HepG2 (cell line): ENCODE results near the gene IMPACT. TPM values are rescaled to one million over a fixed set of nuclear protein-coding genes. Genes with fewer than 3 reads are reported as not detected.

Experiments
- ATAC-seq: fragments of 200-7000 bp; cut with Tn5 transposase; 3 replicates; pipeline ENCODE4 v1.9.1; 2020; ENCODE audit warnings: mild to moderate bottlenecking, moderate library complexity
- BruUV-seq: library from RNA; stranded (reverse); fragments of 400-500 nt; replicated peaks from 2 replicates; lab custom pipeline; 2021; lab: Mats Ljungman, UMichigan
- CTCF ChIA-PET: fragments of 300-600 bp; formaldehyde crosslinking; extraction: SDS; loops from one replicate; lab custom pipeline; 2021; ENCODE audit warnings: low total read pairs, inconsistent platforms, low intra/inter-chr PET ratio; lab: Yijun Ruan, JAX
- POLR2A ChIA-PET: fragments of 350-600 bp; sonication (Branson Sonifier 250); formaldehyde crosslinking; loops from one replicate; lab custom pipeline; 2020; ENCODE audit warnings: antibody characterized with exemption, inconsistent platforms; lab: Yijun Ruan, JAX
- DNase-seq: peaks from one replicate; pipeline ENCODE4 v3.0.0-alpha.2; 2015; ENCODE audit warnings: low spot score
- FAIRE-seq: peaks from 3 replicates; lab custom pipeline; 2011; peaks lifted over from hg19 to GRCh38; lab: Jason Lieb, UNC
- H2AFZ ChIP-seq: one replicate; pipeline ENCODE4 v1.6.1; 2011; ENCODE audit warnings: low read length, inconsistent platforms
- H3K27ac ChIP-seq: fragments of 300-600 bp; 3 replicates; pipeline ENCODE4 v1.8.0; 2011; ENCODE audit warnings: mixed run types, mild to moderate bottlenecking, mixed read lengths, low read length, inconsistent platforms; ENCODE audit not compliant: insufficient read depth; ENCODE audit errors: extremely low read length
- H3K27me3 ChIP-seq, 2 experiments: fragments of 200-600 bp in 1 of 2; 2 replicates in 1 of 2; 3 replicates in 1 of 2; pipeline versions ENCODE4 v1.6.0 to v1.8.0; 2011; ENCODE audit warnings: low read length in 2 of 2, mild to moderate bottlenecking in 2 of 2, moderate library complexity in 2 of 2, inconsistent platforms in 1 of 2; ENCODE audit not compliant: insufficient read depth in 2 of 2, control insufficient read depth in 1 of 2
- H3K36me3 ChIP-seq, 2 experiments: fragments of 200-600 bp in 1 of 2; replicated peaks in 1 of 2; 2 replicates in 1 of 2; 3 replicates in 1 of 2; pipeline versions ENCODE4 v1.5.1 to v1.8.0; 2011; ENCODE audit warnings: low read length in 2 of 2, inconsistent platforms in 1 of 2; ENCODE audit not compliant: insufficient read depth in 2 of 2, control insufficient read depth in 1 of 2
- H3K4me1 ChIP-seq: 2 replicates; pipeline ENCODE4 v1.5.1; 2012; ENCODE audit warnings: low read length, inconsistent platforms; ENCODE audit not compliant: insufficient read depth
- H3K4me2 ChIP-seq: 2 replicates; pipeline ENCODE4 v1.6.0; 2011; ENCODE audit warnings: low read depth, low read length, inconsistent platforms
- H3K4me3 ChIP-seq, 3 experiments: fragments of 200-600 bp in 1 of 3; sonication (generic), shearing (Covaris generic) in 1 of 3; replicated peaks in 1 of 3; 2 replicates each; pipeline ENCODE4 v1.5.1; 2011 to 2016; ENCODE audit warnings: low read length in 3 of 3, inconsistent platforms in 2 of 3, low read depth in 2 of 3, mild to moderate bottlenecking in 2 of 3, control low read depth in 1 of 3, mixed read lengths in 1 of 3; ENCODE audit not compliant: insufficient read depth in 1 of 3
- H3K79me2 ChIP-seq: one replicate; pipeline ENCODE4 v1.6.1; 2011; ENCODE audit warnings: low read length, inconsistent platforms; ENCODE audit not compliant: insufficient read depth
- H3K9ac ChIP-seq: 2 replicates; pipeline ENCODE4 v1.6.0; 2011; ENCODE audit warnings: mild to moderate bottlenecking, low read depth, low read length, inconsistent platforms; ENCODE audit not compliant: insufficient read depth
- H3K9me3 ChIP-seq: 2 replicates; pipeline ENCODE4 v1.5.1; 2012; ENCODE audit warnings: mild to moderate bottlenecking, low read length
- H4K20me1 ChIP-seq: 2 replicates; pipeline ENCODE4 v1.6.0; 2011; ENCODE audit warnings: inconsistent platforms, mild to moderate bottlenecking, low read length, moderate library complexity; ENCODE audit not compliant: insufficient read depth
- KDM5B ChIP-seq: sonication (generic); formaldehyde crosslinking; IDR thresholded peaks from 2 replicates; pipeline ENCODE4 v1.4.0; 2020; ENCODE audit warnings: missing genetic modification reagents, mild to moderate bottlenecking, borderline replicate concordance
- KLF9 ChIP-seq: IDR thresholded peaks from 2 replicates; pipeline ENCODE4 v1.6.1; 2016; ENCODE audit warnings: low read depth
- NAIF1 ChIP-seq: sonication (generic); formaldehyde crosslinking; IDR thresholded peaks from 2 replicates; pipeline ENCODE4 v1.5.0; 2020; ENCODE audit warnings: mild to moderate bottlenecking, missing genetic modification reagents, borderline replicate concordance
- PAX8 ChIP-seq: sonication (generic); formaldehyde crosslinking; IDR thresholded peaks from 2 replicates; pipeline ENCODE4 v1.8.0; 2022; ENCODE audit warnings: mild to moderate bottlenecking, missing genetic modification reagents, borderline replicate concordance
- TRIM24 ChIP-seq: sonication (generic); formaldehyde crosslinking; IDR thresholded peaks from 2 replicates; pipeline ENCODE4 v1.8.0; 2022; ENCODE audit warnings: mild to moderate bottlenecking, missing genetic modification reagents
- ZBTB8A ChIP-seq: sonication (generic); formaldehyde crosslinking; IDR thresholded peaks from 2 replicates; pipeline ENCODE4 v1.4.0; 2020; ENCODE audit warnings: mild to moderate bottlenecking, low read depth, missing genetic modification reagents, borderline replicate concordance
- ZNF207 ChIP-seq: fragments of 450-650 bp; IDR thresholded peaks from 2 replicates; pipeline ENCODE4 v1.6.1; 2016; ENCODE audit warnings: antibody characterized with exemption, borderline replicate concordance
- ZNF260 ChIP-seq: sonication (generic); formaldehyde crosslinking; IDR thresholded peaks from 2 replicates; pipeline ENCODE4 v1.4.0; 2020; ENCODE audit warnings: missing genetic modification reagents, low read depth, mild to moderate bottlenecking, borderline replicate concordance
- ZNF276 ChIP-seq: sonication (generic); formaldehyde crosslinking; IDR thresholded peaks from 2 replicates; pipeline ENCODE4 v1.4.0; 2020; ENCODE audit warnings: mild to moderate bottlenecking, low read depth, missing genetic modification reagents
- ZNF33B ChIP-seq: sonication (generic); formaldehyde crosslinking; IDR thresholded peaks from 2 replicates; pipeline ENCODE4 v1.5.1; 2020; ENCODE audit warnings: mild to moderate bottlenecking, missing genetic modification reagents
- ZNF614 ChIP-seq: IDR thresholded peaks from 2 replicates; pipeline ENCODE4 v1.6.1; 2018; ENCODE audit warnings: missing biosample characterization, missing genetic modification reagents, inconsistent platforms, borderline replicate concordance
- ZNF619 ChIP-seq: sonication (generic); formaldehyde crosslinking; IDR thresholded peaks from 2 replicates; pipeline ENCODE4 v1.4.0; 2020; ENCODE audit warnings: mild to moderate bottlenecking, missing genetic modification reagents
- ZNF784 ChIP-seq: sonication (generic); formaldehyde crosslinking; IDR thresholded peaks from 2 replicates; pipeline ENCODE4 v1.5.1; 2020; ENCODE audit warnings: missing genetic modification reagents, mild to moderate bottlenecking, borderline replicate concordance
- WGBS: methylation state at CpG from one replicate; pipeline ENCODE4 v1.1.6; 2017; ENCODE audit warnings: low lambda C conversion rate; 5-methylcytosine and 5-hydroxymethylcytosine counted together
- in situ Hi-C: cut with HindIII; loops from 2 replicates; pipeline ENCODE4 v1.10.0; 2017; ENCODE audit warnings: low pct_unique_long_range_greater_than_20kb; ENCODE audit not compliant: extremely low pct_ligation_motif_present
- intact Hi-C: fragments of 100-400 bp; cut with micrococcal nuclease; formaldehyde crosslinking; loops from one replicate; pipeline ENCODE4 v1.10.0; 2022; ENCODE audit not compliant: unreplicated experiment
- polyA plus RNA-seq, 8 experiments: library from polyadenylated mRNA; depleted of rRNA in 3 of 8; stranded (reverse) in 7 of 8; unstranded in 1 of 8; fragments of >200 nt; fragmentation: Illumina TruSeq in 4 of 8; extraction: Trizol in 4 of 8; gene quantifications; 2 replicates each; pipeline versions ENCODE4 v1.2.1 to v1.2.3, GENCODE V29; 2011 to 2016; ENCODE audit warnings: low read depth in 4 of 8, missing spikeins in 1 of 8, mixed read lengths in 1 of 8; ENCODE audit not compliant: insufficient read depth in 1 of 8
- total RNA-seq, 5 experiments: library from RNA; depleted of rRNA; stranded (reverse); fragments of >200 nt; fragmentation: Illumina TruSeq; extraction: Trizol; gene quantifications; 2 replicates each; pipeline ENCODE4 v1.2.3, GENCODE V29; 2016; ENCODE audit warnings: low read depth in 1 of 5
- TF ChIP-seq, protein P1 (sequence below): sonication (generic); formaldehyde crosslinking; IDR thresholded peaks from 2 replicates; pipeline ENCODE4 v1.5.0; 2020; ENCODE audit warnings: missing genetic modification reagents

The IMPACT gene
- total and polyA plus RNA-seq, 2 of the 13 experiments (the other 11 are each of a cell fraction or from before 2014, with no cell fraction given), result 5.0 to 7.7 TPM

- TF ChIP-seq ZNF614 (no peak), PAX8 (CRISPR knock-in tag) (no peak), ZNF260 (CRISPR knock-in tag) (no peak), ZNF276 (CRISPR knock-in tag) (no peak), NAIF1 (no peak), ZBTB8A (CRISPR knock-in tag) (no peak), ZNF207 (no peak), ZNF784 (no peak), KLF9 (CRISPR knock-in tag) (no peak), TRIM24 (CRISPR knock-in tag) (no peak), ZNF33B (no peak), KDM5B (CRISPR knock-in tag) (no peak), ZNF619 (CRISPR knock-in tag) (no peak)
- TF ChIP-seq, protein P1, sequence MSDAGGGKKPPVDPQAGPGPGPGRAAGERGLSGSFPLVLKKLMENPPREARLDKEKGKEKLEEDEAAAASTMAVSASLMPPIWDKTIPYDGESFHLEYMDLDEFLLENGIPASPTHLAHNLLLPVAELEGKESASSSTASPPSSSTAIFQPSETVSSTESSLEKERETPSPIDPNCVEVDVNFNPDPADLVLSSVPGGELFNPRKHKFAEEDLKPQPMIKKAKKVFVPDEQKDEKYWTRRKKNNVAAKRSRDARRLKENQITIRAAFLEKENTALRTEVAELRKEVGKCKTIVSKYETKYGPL (CRISPR knock-in tag), result no peak
- TF ChIP-seq, all 625 proteins: peak for 0
Observed at GRCh38 chr18:24446453-24446852, 20.0 kb downstream of the IMPACT start.

More at GRCh38 chr18:24446453-24446852, 20.0 kb downstream of the IMPACT start:
- no peak for FAIRE-seq
- Histone ChIP-seq H3K36me3 (peaks cover 0 to 5% of the 10 kb centered on the region in 2 experiments; a peak in 1 of 5 replicates), H3K9ac (no peak overlapping the region), H3K27me3 (no peaks in the 10 kb centered on the region), H3K9me3 (no peaks in the 10 kb centered on the region), H3K27ac (no peak overlapping the region), H2AFZ (no peak overlapping the region), H3K4me2 (no peak overlapping the region), H3K4me3 (no peak overlapping the region), H3K4me1 (no peaks in the 10 kb centered on the region), H4K20me1 (no peaks in the 10 kb centered on the region), H3K79me2 (no peaks in the 10 kb centered on the region)
- no TSS peak for BruUV-seq
- in situ Hi-C loops (no loop called here), intact Hi-C loops (no loop called here)
- WGBS, result 50% methylated on average over 1 of the region's 1 CpG
- ChIA-PET CTCF (no interaction called here), POLR2A (no interaction called here)
- no peak for ATAC-seq
- no peak for DNase-seq
